PC-9 (cell line): Measurements from ENCODE around the gene SLC22A23. TPM values are rescaled to one million over a fixed set of nuclear protein-coding genes. Genes with fewer than 3 reads are reported as not detected.

ENCODE experiments used
- BruUV-seq: library from RNA; stranded (reverse); fragments of 400-500 nt; replicated peaks from 2 replicates; lab custom pipeline; 2021; lab: Mats Ljungman, UMichigan
- CTCF ChIA-PET: fragments of 300-600 bp; sonication (Branson Sonifier 250); formaldehyde crosslinking; loops from one replicate; lab custom pipeline; 2022; ENCODE audit warnings: antibody characterized with exemption; lab: Charles Lee
- POLR2A ChIA-PET: fragments of 300-600 bp; sonication (Branson Sonifier 250); formaldehyde crosslinking; loops from one replicate; lab custom pipeline; 2022; ENCODE audit warnings: antibody characterized with exemption; ENCODE audit not compliant: unreplicated experiment; lab: Charles Lee
- DNase-seq, 2 experiments: peaks; one replicate each; pipeline versions ENCODE4 v3.0.0 to v3.0.0-alpha.2; 2015 to 2022; ENCODE audit warnings: mixed read lengths in 1 of 2
- H2AFZ ChIP-seq: fragments of 200-600 bp; sonication (generic); 2 replicates; pipeline ENCODE4 v1.8.1; 2017; ENCODE audit warnings: antibody characterized with exemption
- H3F3A ChIP-seq: fragments of 200-600 bp; sonication (generic); 2 replicates; pipeline ENCODE4 v1.8.1; 2017; ENCODE audit warnings: antibody characterized with exemption, mild to moderate bottlenecking, low read depth; ENCODE audit not compliant: insufficient read depth
- H3K27ac ChIP-seq: fragments of 200-600 bp; sonication (generic); 2 replicates; pipeline ENCODE4 v1.6.1; 2016; ENCODE audit warnings: mixed run types
- H3K27me3 ChIP-seq: fragments of 200-600 bp; sonication (generic); 2 replicates; pipeline ENCODE4 v1.6.1; 2016; ENCODE audit warnings: low read depth, mixed run types; ENCODE audit not compliant: insufficient read depth
- H3K36me3 ChIP-seq: fragments of 200-600 bp; sonication (generic); 2 replicates; pipeline ENCODE4 v1.6.1; 2016; ENCODE audit warnings: low read depth, mixed run types
- H3K4me1 ChIP-seq: fragments of 200-600 bp; sonication (generic); replicated peaks from 2 replicates; pipeline ENCODE4 v1.6.1; 2016; ENCODE audit warnings: mixed run types; ENCODE audit not compliant: insufficient read depth
- H3K4me2 ChIP-seq: fragments of 200-600 bp; sonication (generic); 2 replicates; pipeline ENCODE4 v1.6.1; 2017; ENCODE audit warnings: mixed run types
- H3K4me3 ChIP-seq: fragments of 200-600 bp; sonication (generic); 2 replicates; pipeline ENCODE4 v1.6.1; 2016; ENCODE audit warnings: mixed run types
- H3K79me2 ChIP-seq: fragments of 200-600 bp; sonication (generic); 2 replicates; pipeline ENCODE4 v1.6.1; 2017; ENCODE audit warnings: low read depth, mixed run types
- H3K9me2 ChIP-seq: fragments of 200-600 bp; sonication (generic); 2 replicates; pipeline ENCODE4 v1.8.1; 2017; ENCODE audit warnings: mild to moderate bottlenecking; ENCODE audit not compliant: insufficient read depth
- H3K9me3 ChIP-seq: fragments of 200-600 bp; sonication (generic); 2 replicates; pipeline ENCODE4 v1.8.1; 2016; ENCODE audit warnings: low read depth; ENCODE audit not compliant: insufficient read depth
- H4K20me1 ChIP-seq: fragments of 200-600 bp; sonication (generic); 2 replicates; pipeline ENCODE4 v1.8.1; 2017; ENCODE audit not compliant: insufficient read depth
- CTCF ChIP-seq: fragments of 200-600 bp; sonication (generic); conservative IDR thresholded peaks from 2 replicates; pipeline ENCODE4 v1.6.1; 2017; ENCODE audit warnings: mixed run types, antibody characterized with exemption, mild to moderate bottlenecking, moderate library complexity
- EZH2 ChIP-seq: fragments of 200-600 bp; sonication (generic); IDR thresholded peaks from 2 replicates; pipeline ENCODE4 v1.8.0; 2017; ENCODE audit warnings: antibody characterized with exemption, low read depth
- intact Hi-C: fragments of 100-400 bp; cut with micrococcal nuclease; formaldehyde crosslinking; loops from one replicate; pipeline ENCODE4 v1.10.0; 2022; ENCODE audit not compliant: unreplicated experiment
- total RNA-seq: library from RNA; stranded (reverse); gene quantifications from 2 replicates; pipeline ENCODE4 v1.2.3, GENCODE V29; 2021

Gene SLC22A23
- total RNA-seq, 1 experiment from 2014 or later = 13.5 TPM

- Histone ChIP-seq H3K79me2 (no peaks in the 10 kb centered on the region), H3K4me2 (no peak overlapping the region), H3K27ac (no peak overlapping the region), H3K4me1 (no peaks in the 10 kb centered on the region), H3K9me3 (no peaks in the 10 kb centered on the region), H3K27me3 (no peaks in the 10 kb centered on the region), H3F3A (no peaks in the 10 kb centered on the region), H2AFZ (no peak overlapping the region), H3K9me2 (no peaks in the 10 kb centered on the region), H4K20me1 (no peaks in the 10 kb centered on the region), H3K4me3 (no peak overlapping the region), H3K36me3 (no peaks in the 10 kb centered on the region)
- no TSS peak for BruUV-seq
- intact Hi-C loops = no loop called here
- no peak for TF ChIP-seq CTCF
- ChIA-PET CTCF (interaction anchor here (0.6 kb wide), 1 partner anchor 103 kb away, joined by 6 read pairs; no protein-coding TSS in a partner anchor), POLR2A (no interaction called here)
- DNase-seq = no peak
These were observed 157.6 kb downstream of the SLC22A23 start for GRCh38 chr6:3299221-3299620.

- Histone ChIP-seq H3K4me2 (no peak overlapping the region), H3K36me3 (no peaks in the 10 kb centered on the region), H4K20me1 (no peaks in the 10 kb centered on the region), H3K4me3 (no peak overlapping the region), H3K9me3 (no peaks in the 10 kb centered on the region), H3F3A (no peaks in the 10 kb centered on the region), H2AFZ (no peak overlapping the region), H3K4me1 (no peaks in the 10 kb centered on the region), H3K27ac (no peak overlapping the region), H3K79me2 (no peaks in the 10 kb centered on the region), H3K9me2 (no peaks in the 10 kb centered on the region), H3K27me3 (no peaks in the 10 kb centered on the region)
- no TSS peak for BruUV-seq
- TF ChIP-seq EZH2 = no peak
- no peak for TF ChIP-seq CTCF
- POLR2A ChIA-PET = interaction anchor here (0.6 kb wide), 1 partner anchor 548 kb away, joined by 4 read pairs; no protein-coding TSS in a partner anchor
- no peak for DNase-seq
- CTCF ChIA-PET = interaction anchor here (0.6 kb wide), 1 partner anchor 220 kb away, joined by 6 read pairs; no protein-coding TSS in a partner anchor
- intact Hi-C loops = no loop called here
These were observed 158.9 kb downstream of the SLC22A23 start for GRCh38 chr6:3297909-3298308.

GRCh38 chr6:3297006-3297405 is 159.8 kb downstream of the SLC22A23 start:
- no peaks in the 10 kb centered on the region for H3K79me2 ChIP-seq
- no peak overlapping the region for H3K27ac ChIP-seq
- intact Hi-C loops = no loop called here
- no peaks in the 10 kb centered on the region for H3K9me3 ChIP-seq
- H3F3A ChIP-seq = no peaks in the 10 kb centered on the region
- no peak overlapping the region for H3K4me2 ChIP-seq
- H3K9me2 ChIP-seq = no peaks in the 10 kb centered on the region
- no peak overlapping the region for H2AFZ ChIP-seq
- H3K27me3 ChIP-seq = no peaks in the 10 kb centered on the region
- no peak for DNase-seq
- no peaks in the 10 kb centered on the region for H3K4me1 ChIP-seq
- TF ChIP-seq CTCF (no peak), EZH2 (no peak)
- H3K36me3 ChIP-seq = no peaks in the 10 kb centered on the region
- POLR2A ChIA-PET = no interaction called here
- BruUV-seq = no TSS peak
- H4K20me1 ChIP-seq = no peaks in the 10 kb centered on the region
- H3K4me3 ChIP-seq = no peak overlapping the region
- CTCF ChIA-PET = no interaction called here
